A673 (cell line): Measurements from ENCODE around the gene RPL35A.

Experiments used
- EZH2 ChIP-seq: fragments of 200-600 bp; sonication (generic); IDR thresholded peaks from 2 replicates; pipeline ENCODE4 v1.6.1; 2017; ENCODE audit warnings: borderline replicate concordance, low read depth, mild to moderate bottlenecking, mixed read lengths, antibody characterized with exemption, low read length; ENCODE audit not compliant: poor library complexity, severe bottlenecking
- TF ChIP-seq, protein P1 (sequence below): fragments of 300-800, 200-600 bp; sonication (generic); conservative IDR thresholded peaks from 2 replicates; pipeline ENCODE4 v1.5.1; 2017; ENCODE audit warnings: low read depth, mild to moderate bottlenecking, antibody characterized with exemption, low read length, moderate library complexity, mixed read lengths

DNA sequence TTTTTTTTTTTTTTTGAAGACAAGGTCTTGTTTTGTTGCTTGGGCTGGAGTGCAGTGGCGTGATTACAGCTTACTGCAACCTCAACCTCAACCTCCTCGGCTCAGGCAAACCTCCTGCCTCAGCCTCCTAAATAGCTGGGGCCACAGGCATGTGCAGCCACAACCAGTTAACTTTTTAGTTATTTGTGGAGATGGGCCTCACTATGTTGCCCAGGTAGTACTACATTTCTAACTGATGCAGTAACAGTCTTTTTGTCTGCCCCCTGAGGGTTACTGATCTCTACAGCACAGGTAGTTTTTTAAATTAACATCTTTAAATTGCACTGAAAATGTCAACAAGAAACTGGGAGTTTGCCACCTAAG lies 6.6 kb downstream of the RPL35A start:
- TF ChIP-seq, protein P1, sequence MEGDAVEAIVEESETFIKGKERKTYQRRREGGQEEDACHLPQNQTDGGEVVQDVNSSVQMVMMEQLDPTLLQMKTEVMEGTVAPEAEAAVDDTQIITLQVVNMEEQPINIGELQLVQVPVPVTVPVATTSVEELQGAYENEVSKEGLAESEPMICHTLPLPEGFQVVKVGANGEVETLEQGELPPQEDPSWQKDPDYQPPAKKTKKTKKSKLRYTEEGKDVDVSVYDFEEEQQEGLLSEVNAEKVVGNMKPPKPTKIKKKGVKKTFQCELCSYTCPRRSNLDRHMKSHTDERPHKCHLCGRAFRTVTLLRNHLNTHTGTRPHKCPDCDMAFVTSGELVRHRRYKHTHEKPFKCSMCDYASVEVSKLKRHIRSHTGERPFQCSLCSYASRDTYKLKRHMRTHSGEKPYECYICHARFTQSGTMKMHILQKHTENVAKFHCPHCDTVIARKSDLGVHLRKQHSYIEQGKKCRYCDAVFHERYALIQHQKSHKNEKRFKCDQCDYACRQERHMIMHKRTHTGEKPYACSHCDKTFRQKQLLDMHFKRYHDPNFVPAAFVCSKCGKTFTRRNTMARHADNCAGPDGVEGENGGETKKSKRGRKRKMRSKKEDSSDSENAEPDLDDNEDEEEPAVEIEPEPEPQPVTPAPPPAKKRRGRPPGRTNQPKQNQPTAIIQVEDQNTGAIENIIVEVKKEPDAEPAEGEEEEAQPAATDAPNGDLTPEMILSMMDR, result no peak
- no peak for TF ChIP-seq EZH2
